HCT116 (cell line): ENCODE data around the gene KCNJ4. TPM values are rescaled to one million over a fixed set of nuclear protein-coding genes. Genes with fewer than 3 reads are reported as not detected.

Source experiments
- ATAC-seq: fragments of 200-7000 bp; cut with Tn5 transposase; 2 replicates; pipeline ENCODE4 v1.9.1; 2020; ENCODE audit warnings: mild to moderate bottlenecking, moderate library complexity
- BruUV-seq: library from RNA; stranded (reverse); fragments of 400-500 nt; replicated peaks from 2 replicates; lab custom pipeline; 2021; lab: Mats Ljungman, UMichigan
- CTCF ChIA-PET: fragments of 300-600 bp; sonication (Branson Sonifier 250); formaldehyde crosslinking; loops from one replicate; lab custom pipeline; 2021; ENCODE audit warnings: antibody characterized with exemption; lab: Charles Lee
- POLR2A ChIA-PET: fragments of 300-600, 350-600 bp; sonication (Branson Sonifier 250); formaldehyde crosslinking; loops from one replicate; lab custom pipeline; 2021; ENCODE audit warnings: antibody characterized with exemption; lab: Charles Lee
- RAD21 ChIA-PET, 2 experiments: fragments of 300-600 bp; sonication (Branson Sonifier 250); formaldehyde crosslinking; loops; one replicate each; lab custom pipeline; 2023; ENCODE audit warnings: low total read pairs in 2 of 2; ENCODE audit not compliant: uncharacterized antibody in 2 of 2, unreplicated experiment in 2 of 2, low non-redundant PET in 1 of 2; lab: Charles Lee
- DNase-seq: peaks from one replicate; pipeline ENCODE4 v3.0.0-alpha.2; 2010; ENCODE audit warnings: low read depth, low spot score
- H2AFZ ChIP-seq: fragments of 200-600 bp; shearing (Covaris generic), sonication (generic); 2 replicates; pipeline ENCODE4 v1.6.1; 2017; ENCODE audit warnings: low read depth, mixed run types, mixed read lengths, antibody characterized with exemption, low read length; ENCODE audit not compliant: poor library complexity, severe bottlenecking
- H3K27ac ChIP-seq: 2 replicates; pipeline ENCODE4 v1.5.1; 2012; ENCODE audit warnings: low read depth, low read length
- H3K27me3 ChIP-seq: fragments of 200-600 bp; sonication (generic); 2 replicates; pipeline ENCODE4 v1.6.1; 2016; ENCODE audit warnings: mixed run types, low read length, mixed read lengths; ENCODE audit not compliant: insufficient read depth
- H3K36me3 ChIP-seq, 2 experiments: fragments of 200-500 bp in 1 of 2; fragments of 200-600 bp in 1 of 2; sonication (Bioruptor generic) in 1 of 2; sonication (generic) in 1 of 2; 2 replicates each; pipeline versions ENCODE4 v1.5.1 to v1.6.1; 2014 to 2016; ENCODE audit warnings: low read length in 2 of 2, inconsistent platforms in 1 of 2, mixed read lengths in 1 of 2, mixed run types in 1 of 2; ENCODE audit not compliant: insufficient read depth in 2 of 2, control insufficient read depth in 1 of 2
- H3K4me1 ChIP-seq, 2 experiments: fragments of 200-600 bp in 1 of 2; sonication (generic) in 1 of 2; 2 replicates each; pipeline versions ENCODE4 v1.5.1 to v1.6.1; 2012 to 2017; ENCODE audit warnings: low read length in 2 of 2, inconsistent platforms in 1 of 2, mild to moderate bottlenecking in 1 of 2, mixed read lengths in 1 of 2, mixed run types in 1 of 2, moderate library complexity in 1 of 2; ENCODE audit not compliant: insufficient read depth in 2 of 2, control insufficient read depth in 1 of 2
- H3K4me2 ChIP-seq: fragments of 200-600 bp; sonication (generic); 2 replicates; pipeline ENCODE4 v1.6.1; 2017; ENCODE audit warnings: mixed run types, low read length, mixed read lengths
- H3K4me3 ChIP-seq, 2 experiments: fragments of 200-600 bp in 1 of 2; sonication (generic) in 1 of 2; replicated peaks in 1 of 2; 2 replicates each; pipeline ENCODE4 v1.5.1; 2011 to 2016; ENCODE audit warnings: low read length in 2 of 2, control low read depth in 1 of 2, low read depth in 1 of 2, mild to moderate bottlenecking in 1 of 2, mixed read lengths in 1 of 2, mixed run types in 1 of 2
- H3K79me2 ChIP-seq: fragments of 200-600 bp; sonication (generic); 2 replicates; pipeline ENCODE4 v1.6.1; 2017; ENCODE audit warnings: mild to moderate bottlenecking, mixed run types, low read length, moderate library complexity, mixed read lengths; ENCODE audit not compliant: insufficient read depth
- H3K9ac ChIP-seq: fragments of 200-600 bp; sonication (generic); 2 replicates; pipeline ENCODE4 v1.6.1; 2016; ENCODE audit warnings: low read length, mixed read lengths
- H3K9me2 ChIP-seq: fragments of 200-600 bp; sonication (generic), shearing (Covaris generic); 2 replicates; pipeline ENCODE4 v1.6.1; 2017; ENCODE audit warnings: mixed run types, mild to moderate bottlenecking, moderate library complexity; ENCODE audit not compliant: insufficient read depth
- H3K9me3 ChIP-seq, 2 experiments: fragments of 200-500 bp in 1 of 2; fragments of 200-600 bp in 1 of 2; sonication (Bioruptor generic) in 1 of 2; sonication (generic) in 1 of 2; 2 replicates each; pipeline ENCODE4 v1.6.1; 2014 to 2017; ENCODE audit warnings: low read length in 2 of 2, mixed read lengths in 2 of 2, inconsistent platforms in 1 of 2, low read depth in 1 of 2, mild to moderate bottlenecking in 1 of 2, mixed run types in 1 of 2, moderate library complexity in 1 of 2; ENCODE audit not compliant: control insufficient read depth in 1 of 2, insufficient read depth in 1 of 2
- H4K20me1 ChIP-seq: fragments of 200-600 bp; sonication (generic), shearing (Covaris generic); 2 replicates; pipeline ENCODE4 v1.6.1; 2017; ENCODE audit warnings: mixed run types, mild to moderate bottlenecking, moderate library complexity; ENCODE audit not compliant: insufficient read depth
- YY1 ChIP-seq: IDR thresholded peaks from 2 replicates; pipeline ENCODE4 v1.6.1; 2011; ENCODE audit warnings: low read length, low read depth, moderate library complexity, mild to moderate bottlenecking; ENCODE audit not compliant: insufficient replicate concordance; ENCODE audit errors: extremely low read depth
- intact Hi-C: fragments of 100-400 bp; cut with micrococcal nuclease; formaldehyde crosslinking; loops from 2 replicates; pipeline ENCODE4 v1.10.0; 2022
- total RNA-seq: library from RNA; stranded (reverse); gene quantifications from one replicate; pipeline ENCODE4 v1.2.1, GENCODE V29; 2021; ENCODE audit not compliant: unreplicated experiment
- TF ChIP-seq, protein P1 (sequence below), 3 experiments: fragments of 200-600 bp in 1 of 3; sonication (generic) in 1 of 3; IDR thresholded peaks in 2 of 3; conservative IDR thresholded peaks in 1 of 3; 2 replicates each; pipeline ENCODE4 v1.5.1; 2012 to 2017; ENCODE audit warnings: low read depth in 2 of 3, low read length in 2 of 3, antibody characterized with exemption in 1 of 3, borderline replicate concordance in 1 of 3, control low read depth in 1 of 3, mild to moderate bottlenecking in 1 of 3, mixed read lengths in 1 of 3, mixed run types in 1 of 3, moderate library complexity in 1 of 3; ENCODE audit not compliant: insufficient read depth in 1 of 3
- TF ChIP-seq, protein P2 (sequence below): IDR thresholded peaks from 2 replicates; pipeline ENCODE4 v1.6.1; 2011; ENCODE audit warnings: mild to moderate bottlenecking, low read length, moderate library complexity; ENCODE audit not compliant: insufficient replicate concordance; ENCODE audit errors: extremely low read depth

The KCNJ4 gene
- total RNA-seq, 1 experiment from 2014 or later = not detected

DNA sequence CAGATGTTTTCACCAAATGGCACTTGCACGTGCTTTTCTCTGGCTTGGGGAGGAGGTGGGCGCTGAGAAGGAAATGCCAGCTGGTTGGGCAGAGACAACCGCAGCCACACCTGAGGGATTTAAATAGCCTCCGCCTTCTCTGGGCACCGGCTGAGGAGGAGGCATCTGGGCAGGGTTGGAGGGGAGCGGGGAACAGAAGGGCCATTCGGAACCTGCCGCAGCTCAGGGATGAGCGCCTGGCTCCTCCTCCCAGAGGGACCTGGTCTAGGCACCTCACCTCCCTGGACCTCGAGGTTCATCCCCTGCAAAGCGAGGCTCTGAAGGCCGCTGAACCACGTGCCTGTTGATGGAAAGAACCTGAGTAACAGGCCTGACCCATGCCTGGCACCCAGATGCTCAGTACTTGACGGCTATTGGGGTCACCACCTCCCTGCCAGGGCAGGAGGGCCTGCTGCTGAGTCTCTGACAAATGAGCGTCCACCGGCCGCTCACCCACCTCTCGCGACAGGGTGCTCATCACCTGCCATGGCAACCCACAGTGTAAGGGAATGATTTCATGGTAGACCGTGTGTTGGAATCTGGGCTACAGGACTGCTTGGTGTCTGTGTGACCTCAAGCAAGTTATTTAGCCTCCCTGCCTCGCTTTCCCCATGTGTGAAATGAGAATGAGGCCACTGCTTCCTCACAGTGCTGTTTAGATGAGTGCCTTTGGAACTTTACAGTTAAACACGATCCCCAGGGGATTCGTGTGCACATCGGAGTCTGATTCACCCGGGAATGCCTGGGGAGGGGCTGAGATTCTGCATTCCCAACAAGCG, 10.9 kb upstream of the KCNJ4 start (continued):
- TF ChIP-seq, protein P1, sequence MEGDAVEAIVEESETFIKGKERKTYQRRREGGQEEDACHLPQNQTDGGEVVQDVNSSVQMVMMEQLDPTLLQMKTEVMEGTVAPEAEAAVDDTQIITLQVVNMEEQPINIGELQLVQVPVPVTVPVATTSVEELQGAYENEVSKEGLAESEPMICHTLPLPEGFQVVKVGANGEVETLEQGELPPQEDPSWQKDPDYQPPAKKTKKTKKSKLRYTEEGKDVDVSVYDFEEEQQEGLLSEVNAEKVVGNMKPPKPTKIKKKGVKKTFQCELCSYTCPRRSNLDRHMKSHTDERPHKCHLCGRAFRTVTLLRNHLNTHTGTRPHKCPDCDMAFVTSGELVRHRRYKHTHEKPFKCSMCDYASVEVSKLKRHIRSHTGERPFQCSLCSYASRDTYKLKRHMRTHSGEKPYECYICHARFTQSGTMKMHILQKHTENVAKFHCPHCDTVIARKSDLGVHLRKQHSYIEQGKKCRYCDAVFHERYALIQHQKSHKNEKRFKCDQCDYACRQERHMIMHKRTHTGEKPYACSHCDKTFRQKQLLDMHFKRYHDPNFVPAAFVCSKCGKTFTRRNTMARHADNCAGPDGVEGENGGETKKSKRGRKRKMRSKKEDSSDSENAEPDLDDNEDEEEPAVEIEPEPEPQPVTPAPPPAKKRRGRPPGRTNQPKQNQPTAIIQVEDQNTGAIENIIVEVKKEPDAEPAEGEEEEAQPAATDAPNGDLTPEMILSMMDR (IDR thresholded peaks at IDR 0.05 in 2 of 3, conservative IDR thresholded peaks at IDR 0.05 in 1 of 3; ENCODE audit: borderline replicate concordance in 1 of 3, insufficient read depth in 1 of 3, low read depth in 2 of 3, low read length in 2 of 3) = no peak
- TF ChIP-seq, protein P2, sequence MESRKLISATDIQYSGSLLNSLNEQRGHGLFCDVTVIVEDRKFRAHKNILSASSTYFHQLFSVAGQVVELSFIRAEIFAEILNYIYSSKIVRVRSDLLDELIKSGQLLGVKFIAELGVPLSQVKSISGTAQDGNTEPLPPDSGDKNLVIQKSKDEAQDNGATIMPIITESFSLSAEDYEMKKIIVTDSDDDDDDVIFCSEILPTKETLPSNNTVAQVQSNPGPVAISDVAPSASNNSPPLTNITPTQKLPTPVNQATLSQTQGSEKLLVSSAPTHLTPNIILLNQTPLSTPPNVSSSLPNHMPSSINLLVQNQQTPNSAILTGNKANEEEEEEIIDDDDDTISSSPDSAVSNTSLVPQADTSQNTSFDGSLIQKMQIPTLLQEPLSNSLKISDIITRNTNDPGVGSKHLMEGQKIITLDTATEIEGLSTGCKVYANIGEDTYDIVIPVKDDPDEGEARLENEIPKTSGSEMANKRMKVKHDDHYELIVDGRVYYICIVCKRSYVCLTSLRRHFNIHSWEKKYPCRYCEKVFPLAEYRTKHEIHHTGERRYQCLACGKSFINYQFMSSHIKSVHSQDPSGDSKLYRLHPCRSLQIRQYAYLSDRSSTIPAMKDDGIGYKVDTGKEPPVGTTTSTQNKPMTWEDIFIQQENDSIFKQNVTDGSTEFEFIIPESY = no peak
- TF ChIP-seq, all 23 proteins: peak for 0

DNA sequence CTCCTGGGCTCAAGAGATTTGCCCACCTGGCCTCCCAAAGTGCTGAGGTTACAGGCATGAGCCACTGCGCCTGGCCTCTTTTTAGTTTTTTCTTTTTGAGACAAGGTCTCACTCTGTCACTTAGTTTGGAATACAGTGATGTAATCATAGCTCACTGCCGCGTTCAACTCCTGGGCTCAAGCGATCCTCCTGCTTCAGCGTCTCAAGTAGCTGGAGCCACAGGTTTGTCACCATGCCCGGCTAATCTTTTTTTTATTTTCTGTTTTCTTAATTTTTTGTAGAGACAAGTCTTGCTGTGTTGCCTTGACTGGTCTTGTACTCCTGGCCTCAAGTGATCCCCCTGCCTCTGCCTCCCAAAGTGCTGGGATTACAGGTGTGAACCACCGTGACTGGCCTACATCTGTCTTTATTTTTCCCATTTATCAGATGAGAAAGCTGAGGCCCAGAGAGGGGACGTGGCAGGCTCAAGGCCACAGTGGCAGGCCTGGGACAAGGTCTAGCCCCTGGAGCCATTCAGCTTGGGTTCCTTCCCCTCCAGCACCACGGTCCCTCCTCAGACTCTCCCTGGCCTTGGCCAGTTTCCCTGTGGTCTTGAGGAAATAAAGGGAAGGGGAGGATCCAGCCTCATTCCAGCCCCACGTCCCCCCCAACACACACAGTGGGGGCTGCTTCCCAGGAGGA, 10.1 kb upstream of the KCNJ4 start:
- BruUV-seq = no TSS peak
- ATAC-seq = no peak
- Histone ChIP-seq H3K9me3 (no peaks in the 10 kb centered on the region), H3K79me2 (no peaks in the 10 kb centered on the region), H3K9ac (no peak overlapping the region), H2AFZ (no peak overlapping the region), H3K9me2 (no peaks in the 10 kb centered on the region), H3K27ac (no peak overlapping the region), H3K27me3 (no peaks in the 10 kb centered on the region), H3K36me3 (no peaks in the 10 kb centered on the region)
- ChIA-PET CTCF (no interaction called here), RAD21 (no interaction called here)
- no peak for DNase-seq
- intact Hi-C loops = no loop called here
- no peak for TF ChIP-seq YY1
- TF ChIP-seq, all 23 proteins: peak for 0
- Histone ChIP-seq H3K4me1 (peaks cover 17 to 48% of the 10 kb centered on the region in 2 experiments), H3K4me3 (no peak overlapping the region), H3K4me2 (no peak overlapping the region), H4K20me1 (no peaks in the 10 kb centered on the region)
- POLR2A ChIA-PET = no interaction called here
